ENCODE results near the gene ADCY10. TPM values are rescaled to one million over a fixed set of nuclear protein-coding genes. Genes with fewer than 3 reads are reported as not detected.
"Not testable (repeated sequence)": the region's sequence is repeated elsewhere in the genome, so short reads cannot be mapped to it uniquely, and the experiment has no call there.

ADCY10 gene
- total RNA-seq, 2 donors from 2014 or later, result 0.05 to 1.4 TPM

GRCh38 chr1:167898578-167899222 is 15.2 kb downstream of the ADCY10 start:
- Histone ChIP-seq H3K4me3 (no peak overlapping the region), H3K36me3 (no peaks in the 10 kb centered on the region), H3K27ac (no peak overlapping the region), H3K27me3 (replicated peaks; ENCODE audit: insufficient read depth) (no peaks in the 10 kb centered on the region), H3K4me1 (replicated peaks) (no peaks in the 10 kb centered on the region), H3K9me3 (no peaks in the 10 kb centered on the region)
- no peak for TF ChIP-seq POLR2AphosphoS5 (IDR thresholded peaks at IDR 0.05)
- no peak for TF ChIP-seq POLR2A (IDR thresholded peaks at IDR 0.05)
- no peak for TF ChIP-seq CTCF (IDR thresholded peaks at IDR 0.05)
- no peak for DNase-seq (ENCODE audit: low spot score)
- intact Hi-C loops (cut with DNase I), result no loop called here
- WGBS, result 93% methylated on average over 9 of the region's 9 CpGs

- intact Hi-C loops (cut with DNase I), result no loop called here
- Histone ChIP-seq H3K4me1 (replicated peaks) (no peaks in the 10 kb centered on the region), H3K27me3 (replicated peaks; ENCODE audit: insufficient read depth) (no peaks in the 10 kb centered on the region), H3K4me3 (no peak overlapping the region), H3K9me3 (no peaks in the 10 kb centered on the region), H3K27ac (no peak overlapping the region), H3K36me3 (no peaks in the 10 kb centered on the region)
- DNase-seq (ENCODE audit: low spot score), result no peak
- 92% methylated on average over 2 of the region's 2 CpGs for WGBS
- TF ChIP-seq POLR2AphosphoS5 (IDR thresholded peaks at IDR 0.05) (no peak), POLR2A (IDR thresholded peaks at IDR 0.05) (no peak), CTCF (IDR thresholded peaks at IDR 0.05) (no peak)
These were observed 20.1 kb downstream of the ADCY10 start for GRCh38 chr1:167893798-167894197.

- no peaks in the 10 kb centered on the region for H3K36me3 ChIP-seq
- H3K27ac ChIP-seq, result no peak overlapping the region
- H3K4me3 ChIP-seq, result no peak overlapping the region
- TF ChIP-seq POLR2AphosphoS5 (IDR thresholded peaks at IDR 0.05), result no peak
- no peak for TF ChIP-seq CTCF (IDR thresholded peaks at IDR 0.05)
- H3K27me3 ChIP-seq (replicated peaks; ENCODE audit: insufficient read depth), result no peaks in the 10 kb centered on the region
- DNase-seq (ENCODE audit: low spot score), result no peak
- H3K9me3 ChIP-seq, result no peaks in the 10 kb centered on the region
- intact Hi-C loops (cut with DNase I), result no loop called here
- H3K4me1 ChIP-seq (replicated peaks), result no peaks in the 10 kb centered on the region
These were observed 23.5 kb downstream of the ADCY10 start for GRCh38 chr1:167890400-167890799.

- H3K27ac ChIP-seq; H3K4me3 ChIP-seq; intact Hi-C loops (cut with DNase I); H3K9me3 ChIP-seq; DNase-seq (ENCODE audit: low spot score); H3K4me1 ChIP-seq (replicated peaks); H3K36me3 ChIP-seq; H3K27me3 ChIP-seq (replicated peaks; ENCODE audit: insufficient read depth): not testable (repeated sequence)
- 96% methylated on average over 2 of the region's 2 CpGs for WGBS
These were observed 26.7 kb downstream of the ADCY10 start for GRCh38 chr1:167887187-167887586.

- 82% methylated on average over 8 of the region's 8 CpGs for WGBS
These were observed 31.6 kb downstream of the ADCY10 start for GRCh38 chr1:167882376-167882775.

More at GRCh38 chr1:167882376-167882775, 31.6 kb downstream of the ADCY10 start:
- Histone ChIP-seq H3K9me3 (no peaks in the 10 kb centered on the region), H3K27me3 (replicated peaks; ENCODE audit: insufficient read depth) (no peaks in the 10 kb centered on the region), H3K27ac (no peak overlapping the region), H3K4me1 (replicated peaks) (no peaks in the 10 kb centered on the region), H3K4me3 (no peak overlapping the region), H3K36me3 (no peaks in the 10 kb centered on the region)
- no peak for DNase-seq (ENCODE audit: low spot score)
- intact Hi-C loops (cut with DNase I), result no loop called here
- no peak for TF ChIP-seq CTCF (IDR thresholded peaks at IDR 0.05)
- no peak for TF ChIP-seq POLR2AphosphoS5 (IDR thresholded peaks at IDR 0.05)
- TF ChIP-seq POLR2A (IDR thresholded peaks at IDR 0.05), result no peak
